C4-2B (cell line): ENCODE measurements around the gene PPP1CA.

Source experiments
- CTCF ChIP-seq: fragments of 450-650 bp; conservative IDR thresholded peaks from 2 replicates; pipeline ENCODE4 v1.5.1; 2017; ENCODE audit warnings: mild to moderate bottlenecking
- ZFX ChIP-seq: fragments of 450-650 bp; IDR thresholded peaks from 2 replicates; pipeline ENCODE4 v1.6.1; 2017

GRCh38 chr11:67442504-67443404 is 41.1 kb upstream of the PPP1CA start:
- TF ChIP-seq CTCF, result no peak
- TF ChIP-seq ZFX, result no peak
